ENCODE measurements around the gene UNC5B.

Gene UNC5B

DNA sequence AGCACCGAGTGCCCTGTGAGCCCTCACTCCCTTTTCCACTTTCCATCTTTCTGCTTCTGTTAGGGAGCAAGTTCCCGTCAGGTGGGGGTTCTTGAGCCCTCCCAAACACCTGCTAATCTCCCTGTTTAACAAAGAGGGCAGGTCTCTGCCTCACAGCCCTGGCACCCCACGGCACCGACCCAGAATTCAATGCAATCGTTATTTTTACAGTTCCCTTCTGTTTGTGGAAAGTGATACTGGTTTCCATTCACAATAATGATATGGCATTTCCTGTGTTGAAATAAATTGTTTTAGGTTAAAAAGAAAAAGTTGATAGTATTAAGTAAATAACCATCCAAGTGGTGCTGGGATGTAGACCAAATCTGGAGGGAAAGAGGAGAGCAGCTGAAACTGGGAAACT is 67.8 kb downstream of the UNC5B start:
- Histone ChIP-seq H3K4me3 (ENCODE audit: low read depth, low read length) (no peak overlapping the region), H3K27ac (ENCODE audit: low read depth, low read length) (no peak overlapping the region), H3K36me3 (ENCODE audit: insufficient read depth, low read length) (no peaks in the 10 kb centered on the region), H2AFZ (ENCODE audit: low read length, unreplicated experiment) (no peak overlapping the region), H3K4me1 (ENCODE audit: control insufficient read depth, insufficient read depth, low read length, unreplicated experiment) (no peaks in the 10 kb centered on the region), H3K27me3 (ENCODE audit: insufficient read depth, low read length) (no peaks in the 10 kb centered on the region), H3K79me2 (ENCODE audit: control insufficient read depth, insufficient read depth, low read length, unreplicated experiment) (no peaks in the 10 kb centered on the region)

DNA sequence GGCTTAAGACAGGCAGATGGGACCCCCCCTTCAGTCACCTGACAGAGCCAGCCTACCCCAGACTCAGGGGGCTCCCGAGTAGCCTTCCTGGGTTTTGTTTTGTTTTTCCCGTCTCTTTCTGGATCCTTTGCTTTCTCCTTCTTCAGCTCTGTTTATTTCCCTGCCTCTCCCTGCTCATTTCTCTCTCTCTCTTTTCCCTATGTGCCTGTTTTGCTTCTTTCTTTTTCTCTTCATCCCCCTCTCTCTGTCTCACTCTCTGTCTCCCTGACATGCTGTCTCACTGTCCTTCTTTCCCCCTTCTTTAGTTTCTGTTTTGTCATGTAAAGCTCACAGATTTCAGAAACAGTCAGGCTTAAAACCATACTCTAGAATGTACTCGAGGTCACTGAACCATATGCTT is 68.5 kb downstream of the UNC5B start:
- H3K79me2 ChIP-seq (ENCODE audit: control insufficient read depth, insufficient read depth, low read length, unreplicated experiment): no peaks in the 10 kb centered on the region
- H3K27me3 ChIP-seq (ENCODE audit: insufficient read depth, low read length): no peaks in the 10 kb centered on the region
- H2AFZ ChIP-seq (ENCODE audit: low read length, unreplicated experiment): no peak overlapping the region
- H3K4me1 ChIP-seq (ENCODE audit: control insufficient read depth, insufficient read depth, low read length, unreplicated experiment): no peaks in the 10 kb centered on the region
- H3K4me3 ChIP-seq (ENCODE audit: low read depth, low read length): no peak overlapping the region
- H3K36me3 ChIP-seq (ENCODE audit: insufficient read depth, low read length): no peaks in the 10 kb centered on the region
- no peak overlapping the region for H3K27ac ChIP-seq (ENCODE audit: low read depth, low read length)

DNA sequence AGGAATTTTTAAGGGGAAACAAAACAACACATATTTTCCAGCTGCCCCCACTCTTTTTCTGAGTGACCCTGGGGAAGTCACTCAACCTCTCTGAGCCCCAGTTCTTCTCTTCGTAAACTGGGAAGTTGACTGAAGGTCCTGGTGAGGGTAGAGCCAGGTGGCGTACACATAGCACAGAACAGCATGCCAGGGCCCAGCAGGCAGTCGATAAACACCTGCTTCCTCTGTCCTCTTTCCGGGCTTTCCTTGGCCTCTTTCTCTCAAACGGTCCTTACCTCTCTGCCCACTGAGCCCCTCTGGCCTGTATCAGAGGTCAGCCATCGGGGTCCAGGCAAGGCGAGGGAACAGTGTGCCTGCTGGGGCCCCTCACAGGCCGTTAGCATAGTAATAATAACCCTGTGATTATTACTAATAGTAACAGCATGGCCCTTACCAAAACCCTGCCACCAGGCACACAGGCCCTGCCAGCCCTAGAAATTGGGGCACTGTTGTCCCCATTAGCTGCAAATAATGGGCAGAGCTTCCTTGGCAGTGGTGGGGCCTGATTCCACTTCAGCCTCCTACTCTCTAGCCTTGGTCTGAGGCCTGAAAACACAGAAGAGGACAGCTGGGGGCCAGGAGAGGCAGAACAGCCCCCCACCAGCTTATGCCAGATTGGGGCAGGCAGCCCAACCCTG is 69.4 kb downstream of the UNC5B start:
- H3K27ac ChIP-seq (ENCODE audit: low read depth, low read length): no peak overlapping the region
- H2AFZ ChIP-seq (ENCODE audit: low read length, unreplicated experiment): no peak overlapping the region
- no peaks in the 10 kb centered on the region for H3K36me3 ChIP-seq (ENCODE audit: insufficient read depth, low read length)
- no peaks in the 10 kb centered on the region for H3K27me3 ChIP-seq (ENCODE audit: insufficient read depth, low read length)
- H3K4me1 ChIP-seq (ENCODE audit: control insufficient read depth, insufficient read depth, low read length, unreplicated experiment): no peaks in the 10 kb centered on the region
- H3K79me2 ChIP-seq (ENCODE audit: control insufficient read depth, insufficient read depth, low read length, unreplicated experiment): no peaks in the 10 kb centered on the region
- no peak overlapping the region for H3K4me3 ChIP-seq (ENCODE audit: low read depth, low read length)

GRCh38 chr10:71282323-71282680 is 69.9 kb downstream of the UNC5B start:
- no peaks in the 10 kb centered on the region for H3K27me3 ChIP-seq (ENCODE audit: insufficient read depth, low read length)
- no peak overlapping the region for H3K27ac ChIP-seq (ENCODE audit: low read depth, low read length)
- no peaks in the 10 kb centered on the region for H3K4me1 ChIP-seq (ENCODE audit: control insufficient read depth, insufficient read depth, low read length, unreplicated experiment)
- H2AFZ ChIP-seq (ENCODE audit: low read length, unreplicated experiment): no peak overlapping the region
- H3K36me3 ChIP-seq (ENCODE audit: insufficient read depth, low read length): no peaks in the 10 kb centered on the region
- no peak overlapping the region for H3K4me3 ChIP-seq (ENCODE audit: low read depth, low read length)
- no peaks in the 10 kb centered on the region for H3K79me2 ChIP-seq (ENCODE audit: control insufficient read depth, insufficient read depth, low read length, unreplicated experiment)

DNA sequence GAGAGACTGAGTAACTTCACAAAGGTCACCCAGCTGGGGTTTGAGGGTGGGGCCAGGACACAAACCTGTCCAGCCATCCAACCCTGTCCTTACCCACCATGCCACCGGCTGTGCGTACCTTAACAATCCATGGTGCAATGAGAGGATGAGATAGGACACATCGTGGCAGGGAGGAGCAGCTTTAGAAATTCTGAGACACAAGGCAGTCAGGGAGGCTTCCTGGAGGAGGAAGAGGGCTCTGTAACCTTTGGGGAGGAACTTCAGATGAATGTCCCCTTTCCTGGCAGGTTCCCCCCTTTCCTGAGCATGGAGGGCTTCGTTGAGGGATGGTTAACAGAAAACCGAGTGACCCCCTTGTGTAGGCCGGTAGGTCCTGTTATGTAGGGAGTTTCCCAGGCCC is 71.0 kb downstream of the UNC5B start:
- Histone ChIP-seq H3K27me3 (ENCODE audit: insufficient read depth, low read length) (no peaks in the 10 kb centered on the region), H3K4me3 (ENCODE audit: low read depth, low read length) (no peak overlapping the region), H3K27ac (ENCODE audit: low read depth, low read length) (no peak overlapping the region), H2AFZ (ENCODE audit: low read length, unreplicated experiment) (no peak overlapping the region), H3K79me2 (ENCODE audit: control insufficient read depth, insufficient read depth, low read length, unreplicated experiment) (no peaks in the 10 kb centered on the region), H3K36me3 (ENCODE audit: insufficient read depth, low read length) (no peaks in the 10 kb centered on the region), H3K4me1 (ENCODE audit: control insufficient read depth, insufficient read depth, low read length, unreplicated experiment) (no peaks in the 10 kb centered on the region)

DNA sequence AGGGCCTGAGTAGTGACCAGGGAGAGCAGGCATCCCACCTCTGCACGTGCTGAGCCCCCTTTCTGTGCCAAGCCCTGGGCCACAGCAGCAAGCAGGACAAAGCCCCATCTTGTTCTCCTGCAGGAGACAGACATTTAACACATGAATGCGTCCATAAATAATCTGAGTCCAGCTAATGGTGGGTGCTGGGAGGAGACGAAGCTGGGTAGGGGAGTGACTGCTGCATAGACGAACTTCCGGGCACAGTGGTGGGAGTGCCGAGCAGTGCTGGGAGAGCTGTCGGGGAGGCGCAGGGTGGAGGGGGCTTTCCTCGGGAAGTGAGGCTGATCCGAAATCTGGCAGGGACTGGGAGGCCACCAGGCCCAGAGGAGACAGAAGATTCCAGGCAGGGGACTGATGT is 71.5 kb downstream of the UNC5B start:
- Histone ChIP-seq H3K27me3 (ENCODE audit: insufficient read depth, low read length) (no peaks in the 10 kb centered on the region), H3K4me1 (ENCODE audit: control insufficient read depth, insufficient read depth, low read length, unreplicated experiment) (no peaks in the 10 kb centered on the region), H3K4me3 (ENCODE audit: low read depth, low read length) (no peak overlapping the region), H3K36me3 (ENCODE audit: insufficient read depth, low read length) (no peaks in the 10 kb centered on the region), H3K27ac (ENCODE audit: low read depth, low read length) (no peak overlapping the region), H3K79me2 (ENCODE audit: control insufficient read depth, insufficient read depth, low read length, unreplicated experiment) (no peaks in the 10 kb centered on the region), H2AFZ (ENCODE audit: low read length, unreplicated experiment) (no peak overlapping the region)

DNA sequence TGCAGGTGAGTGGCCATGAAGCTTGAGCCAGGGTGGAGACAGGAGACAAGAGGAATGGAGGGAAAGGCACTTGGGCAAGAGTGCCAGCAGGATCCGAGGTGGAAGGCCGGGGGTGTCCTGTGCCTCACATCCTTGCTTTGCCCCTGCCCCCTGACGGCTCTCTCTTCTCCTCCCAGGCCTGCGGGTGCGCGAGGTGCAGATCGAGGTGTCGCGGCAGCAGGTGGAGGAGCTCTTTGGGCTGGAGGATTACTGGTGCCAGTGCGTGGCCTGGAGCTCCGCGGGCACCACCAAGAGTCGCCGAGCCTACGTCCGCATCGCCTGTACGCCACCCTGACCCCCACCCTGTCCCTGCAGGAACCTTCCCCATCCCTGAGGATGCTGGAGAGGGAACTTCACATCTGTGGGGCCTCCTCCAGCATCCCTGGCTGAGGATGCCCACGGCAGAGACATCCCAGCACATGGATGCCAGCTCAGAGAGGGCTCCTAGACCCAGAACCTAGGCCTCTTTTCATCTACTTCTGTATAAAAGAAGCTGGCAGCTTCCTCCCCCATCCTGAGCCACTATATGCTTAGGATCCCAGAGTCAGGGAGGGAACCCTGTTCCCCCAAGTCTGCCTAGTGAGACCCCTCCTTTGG is 72.3 kb downstream of the UNC5B start:
- Histone ChIP-seq H3K27me3 (ENCODE audit: insufficient read depth, low read length) (no peaks in the 10 kb centered on the region), H2AFZ (ENCODE audit: low read length, unreplicated experiment) (no peak overlapping the region), H3K4me3 (ENCODE audit: low read depth, low read length) (no peak overlapping the region), H3K79me2 (ENCODE audit: control insufficient read depth, insufficient read depth, low read length, unreplicated experiment) (no peaks in the 10 kb centered on the region), H3K4me1 (ENCODE audit: control insufficient read depth, insufficient read depth, low read length, unreplicated experiment) (no peaks in the 10 kb centered on the region), H3K36me3 (ENCODE audit: insufficient read depth, low read length) (no peaks in the 10 kb centered on the region), H3K27ac (ENCODE audit: low read depth, low read length) (no peak overlapping the region)

DNA sequence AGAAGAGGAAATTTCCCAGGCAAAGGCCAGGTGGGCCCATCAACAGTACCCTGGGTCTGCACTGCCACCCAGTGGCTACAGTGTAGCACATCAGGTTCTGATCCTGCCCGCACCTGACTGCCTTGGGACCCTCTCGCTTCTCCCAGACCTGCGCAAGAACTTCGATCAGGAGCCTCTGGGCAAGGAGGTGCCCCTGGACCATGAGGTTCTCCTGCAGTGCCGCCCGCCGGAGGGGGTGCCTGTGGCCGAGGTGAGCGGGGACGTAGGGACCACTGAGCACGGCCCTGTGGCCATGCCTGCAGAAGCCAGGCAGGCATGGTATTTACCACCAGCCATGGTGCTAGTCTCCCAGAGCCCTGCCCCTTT is 72.8 kb downstream of the UNC5B start:
- no peaks in the 10 kb centered on the region for H3K79me2 ChIP-seq (ENCODE audit: control insufficient read depth, insufficient read depth, low read length, unreplicated experiment)
- H3K4me3 ChIP-seq (ENCODE audit: low read depth, low read length): no peak overlapping the region
- no peaks in the 10 kb centered on the region for H3K27me3 ChIP-seq (ENCODE audit: insufficient read depth, low read length)
- H3K27ac ChIP-seq (ENCODE audit: low read depth, low read length): no peak overlapping the region
- H3K36me3 ChIP-seq (ENCODE audit: insufficient read depth, low read length): no peaks in the 10 kb centered on the region
- no peak overlapping the region for H2AFZ ChIP-seq (ENCODE audit: low read length, unreplicated experiment)
- no peaks in the 10 kb centered on the region for H3K4me1 ChIP-seq (ENCODE audit: control insufficient read depth, insufficient read depth, low read length, unreplicated experiment)

GRCh38 chr10:71285986-71286385 is 73.6 kb downstream of the UNC5B start:
- H2AFZ ChIP-seq (ENCODE audit: low read length, unreplicated experiment): no peak overlapping the region
- H3K79me2 ChIP-seq (ENCODE audit: control insufficient read depth, insufficient read depth, low read length, unreplicated experiment): no peaks in the 10 kb centered on the region
- H3K4me1 ChIP-seq (ENCODE audit: control insufficient read depth, insufficient read depth, low read length, unreplicated experiment): no peaks in the 10 kb centered on the region
- no peak overlapping the region for H3K27ac ChIP-seq (ENCODE audit: low read depth, low read length)
- H3K27me3 ChIP-seq (ENCODE audit: insufficient read depth, low read length): no peaks in the 10 kb centered on the region
- no peak overlapping the region for H3K4me3 ChIP-seq (ENCODE audit: low read depth, low read length)
- H3K36me3 ChIP-seq (ENCODE audit: insufficient read depth, low read length): no peaks in the 10 kb centered on the region

DNA sequence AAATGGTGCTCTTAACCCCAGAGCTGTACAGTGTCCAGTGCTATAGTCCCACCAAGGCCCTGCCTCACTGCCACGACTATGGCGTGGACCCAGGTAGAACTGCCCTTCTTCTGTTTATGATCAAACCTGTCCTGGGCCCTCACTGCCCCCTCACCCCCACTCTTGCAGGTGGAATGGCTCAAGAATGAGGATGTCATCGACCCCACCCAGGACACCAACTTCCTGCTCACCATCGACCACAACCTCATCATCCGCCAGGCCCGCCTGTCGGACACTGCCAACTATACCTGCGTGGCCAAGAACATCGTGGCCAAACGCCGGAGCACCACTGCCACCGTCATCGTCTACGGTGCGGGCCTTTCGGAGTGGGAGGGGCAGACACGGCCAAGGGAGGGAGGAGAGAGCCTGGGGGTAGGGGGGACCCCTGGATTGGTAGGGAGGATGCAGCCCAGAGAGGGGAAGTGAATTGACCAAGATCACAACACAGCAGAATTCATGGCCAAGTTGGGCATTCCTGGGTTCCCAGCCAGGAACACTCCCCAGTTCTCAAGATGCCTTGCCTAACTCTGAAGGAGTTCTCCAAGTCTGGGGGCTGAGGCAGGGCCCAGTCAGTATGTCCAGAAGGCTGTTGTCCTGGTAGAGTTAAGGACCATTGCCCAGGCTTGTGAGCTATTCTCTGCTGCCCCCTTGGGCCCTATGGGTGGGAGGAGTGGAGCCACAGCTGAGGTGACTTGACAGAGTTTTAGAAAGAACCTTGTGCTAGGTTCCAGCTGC is 74.3 kb downstream of the UNC5B start:
- Histone ChIP-seq H3K4me1 (ENCODE audit: control insufficient read depth, insufficient read depth, low read length, unreplicated experiment) (no peaks in the 10 kb centered on the region), H3K4me3 (ENCODE audit: low read depth, low read length) (no peak overlapping the region), H3K27ac (ENCODE audit: low read depth, low read length) (no peak overlapping the region), H3K27me3 (ENCODE audit: insufficient read depth, low read length) (no peaks in the 10 kb centered on the region), H2AFZ (ENCODE audit: low read length, unreplicated experiment) (no peak overlapping the region), H3K79me2 (ENCODE audit: control insufficient read depth, insufficient read depth, low read length, unreplicated experiment) (no peaks in the 10 kb centered on the region), H3K36me3 (ENCODE audit: insufficient read depth, low read length) (no peaks in the 10 kb centered on the region)

DNA sequence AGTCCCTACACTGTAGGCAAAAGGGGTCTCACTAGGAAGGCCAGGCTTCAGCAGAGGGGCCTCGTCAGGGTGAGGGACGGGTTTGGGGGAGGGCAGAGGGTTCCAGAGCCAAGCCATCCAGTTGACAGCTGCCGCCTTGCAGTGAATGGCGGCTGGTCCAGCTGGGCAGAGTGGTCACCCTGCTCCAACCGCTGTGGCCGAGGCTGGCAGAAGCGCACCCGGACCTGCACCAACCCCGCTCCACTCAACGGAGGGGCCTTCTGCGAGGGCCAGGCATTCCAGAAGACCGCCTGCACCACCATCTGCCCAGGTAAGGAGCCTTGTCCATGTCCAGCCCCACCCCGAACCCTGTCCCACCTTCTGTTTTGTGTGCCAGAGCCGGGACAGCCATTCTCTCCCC is 75.1 kb downstream of the UNC5B start:
- no peaks in the 10 kb centered on the region for H3K79me2 ChIP-seq (ENCODE audit: control insufficient read depth, insufficient read depth, low read length, unreplicated experiment)
- H3K36me3 ChIP-seq (ENCODE audit: insufficient read depth, low read length): no peaks in the 10 kb centered on the region
- no peaks in the 10 kb centered on the region for H3K27me3 ChIP-seq (ENCODE audit: insufficient read depth, low read length)
- no peaks in the 10 kb centered on the region for H3K4me1 ChIP-seq (ENCODE audit: control insufficient read depth, insufficient read depth, low read length, unreplicated experiment)
- H3K27ac ChIP-seq (ENCODE audit: low read depth, low read length): no peak overlapping the region
- H3K4me3 ChIP-seq (ENCODE audit: low read depth, low read length): no peak overlapping the region
- no peak overlapping the region for H2AFZ ChIP-seq (ENCODE audit: low read length, unreplicated experiment)

Data from ACC112 (cell line).